GM20431 (cell line): ENCODE results near the gene SMCO2.

Source experiments
- in situ Hi-C: fragments of 300-500 bp; cut with MseI, MboI; formaldehyde crosslinking; loops from one replicate; pipeline ENCODE4 v1.15.0; 2020; ENCODE audit warnings: low sequenced_read_pairs; ENCODE audit not compliant: unreplicated experiment

SMCO2 gene

DNA sequence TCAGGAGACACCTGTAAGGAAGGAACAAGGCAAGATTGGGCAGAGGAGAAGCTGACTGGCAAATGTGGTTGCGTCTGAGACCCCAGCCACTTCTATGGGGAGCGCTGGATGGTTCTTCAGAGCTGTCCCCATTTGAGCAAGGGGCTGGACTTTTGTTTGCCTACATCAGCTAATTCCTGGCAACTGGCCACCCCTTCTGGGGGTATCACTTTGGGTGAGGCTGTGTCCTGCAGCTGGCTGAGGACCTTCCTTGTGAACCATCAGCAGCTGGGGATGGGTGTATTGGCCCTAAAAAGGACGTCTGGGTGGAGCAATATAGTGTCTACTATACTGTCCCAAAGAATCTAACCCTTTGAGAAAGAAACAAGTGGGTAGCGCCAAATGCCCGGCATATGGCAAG lies 101.1 kb downstream of the SMCO2 start:
- in situ Hi-C loops = no loop called here

GRCh38 chr12:27548301-27549199 lies 102.0 kb downstream of the SMCO2 start:
- in situ Hi-C loops = no loop called here

- in situ Hi-C loops = no loop called here
These were observed 102.8 kb downstream of the SMCO2 start for GRCh38 chr12:27549236-27549800.

DNA sequence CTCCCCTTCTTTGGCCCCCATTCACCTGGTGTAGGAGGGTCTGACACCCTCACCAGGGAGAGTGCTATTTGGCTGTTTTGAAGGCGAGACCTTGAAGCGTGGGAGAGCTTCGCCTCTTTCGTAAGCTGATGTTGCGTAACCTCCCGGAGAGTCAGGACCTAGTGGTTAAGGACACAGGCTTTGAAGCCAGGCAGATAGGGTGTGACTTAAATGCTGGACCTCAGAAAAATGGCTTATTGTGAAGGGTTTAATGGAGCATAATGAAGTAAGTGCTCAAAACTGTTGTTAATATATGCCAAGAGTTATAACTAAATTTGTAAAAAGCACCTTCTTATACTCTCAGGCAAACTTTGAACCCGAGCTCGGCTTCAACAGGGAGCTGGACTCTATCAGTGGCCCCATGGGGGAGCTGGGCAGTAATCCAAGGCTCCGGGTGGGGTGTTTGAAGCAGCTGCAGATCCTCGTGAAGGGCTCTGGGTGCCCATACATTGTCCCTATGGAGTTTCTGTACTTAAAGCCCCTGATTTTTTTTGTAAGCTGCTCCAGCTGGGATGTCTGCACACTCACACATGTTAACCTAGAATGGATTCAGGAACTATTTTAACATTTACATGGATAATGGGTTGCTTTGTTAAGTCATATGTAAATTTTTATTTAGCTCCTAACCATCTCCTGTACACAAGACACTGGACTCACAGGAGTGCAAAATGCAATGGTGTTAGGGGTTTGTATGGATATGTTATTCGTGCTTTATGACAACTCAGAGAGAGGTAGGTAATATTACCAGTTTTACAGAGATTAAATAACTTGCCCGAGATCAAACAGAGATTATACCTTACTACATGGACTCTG lies 103.5 kb downstream of the SMCO2 start:
- in situ Hi-C loops = no loop called here

- in situ Hi-C loops = no loop called here
These were observed 104.1 kb downstream of the SMCO2 start for GRCh38 chr12:27550653-27550975.

- in situ Hi-C loops = no loop called here
These were observed 104.8 kb downstream of the SMCO2 start for GRCh38 chr12:27551172-27551840.
